Liver (tissue), 9 donors: ENCODE measurements around the gene RNF126. TPM values are rescaled to one million over a fixed set of nuclear protein-coding genes. Genes with fewer than 3 reads are reported as not detected.

Experiments
- DNase-seq: peaks from one replicate; pipeline ENCODE4 v3.0.0-alpha.2; 2017; ENCODE audit warnings: low spot score
- H3K27ac ChIP-seq, 2 donors: one replicate each; pipeline ENCODE4 v1.7.0; 2013; ENCODE audit warnings: inconsistent platforms in 2 of 2, low read length in 2 of 2, control low read depth in 1 of 2, low read depth in 1 of 2, mild to moderate bottlenecking in 1 of 2
- H3K27me3 ChIP-seq, 4 donors: one replicate each; pipeline versions ENCODE4 v1.6.1 to v1.7.0; 2013; ENCODE audit warnings: low read length in 3 of 4, inconsistent platforms in 1 of 4, mild to moderate bottlenecking in 1 of 4, moderate library complexity in 1 of 4; ENCODE audit not compliant: control insufficient read depth in 4 of 4, insufficient read depth in 4 of 4
- H3K36me3 ChIP-seq, 4 donors: one replicate each; pipeline versions ENCODE4 v1.6.1 to v1.7.0; 2013; ENCODE audit warnings: low read length in 3 of 4, mild to moderate bottlenecking in 3 of 4, low read depth in 1 of 4, moderate library complexity in 1 of 4; ENCODE audit not compliant: control insufficient read depth in 4 of 4, insufficient read depth in 3 of 4
- H3K4me1 ChIP-seq, 4 donors: one replicate each; pipeline versions ENCODE4 v1.6.1 to v1.7.0; 2013; ENCODE audit warnings: low read length in 3 of 4, mild to moderate bottlenecking in 3 of 4, moderate library complexity in 1 of 4; ENCODE audit not compliant: control insufficient read depth in 4 of 4, insufficient read depth in 4 of 4
- H3K4me3 ChIP-seq, 3 donors: one replicate each; pipeline versions ENCODE4 v1.6.1 to v1.7.0; 2013; ENCODE audit warnings: low read length in 3 of 3, control low read depth in 1 of 3, low read depth in 1 of 3, mild to moderate bottlenecking in 1 of 3
- H3K9ac ChIP-seq, 2 donors: one replicate each; pipeline ENCODE4 v1.7.0; 2013; ENCODE audit warnings: low read length in 2 of 2, mild to moderate bottlenecking in 2 of 2, moderate library complexity in 2 of 2, control low read depth in 1 of 2, low read depth in 1 of 2
- H3K9me3 ChIP-seq, 4 donors: one replicate each; pipeline versions ENCODE4 v1.6.1 to v1.7.0; 2013; ENCODE audit warnings: low read length in 3 of 4; ENCODE audit not compliant: control insufficient read depth in 4 of 4
- EGR1 ChIP-seq, 2 donors: IDR thresholded peaks; 2 replicates each; pipeline ENCODE4 v1.6.1; 2016 to 2018; ENCODE audit warnings: antibody characterized with exemption in 2 of 2, low read depth in 2 of 2
- GABPA ChIP-seq, 2 donors: IDR thresholded peaks in 1 of 2; conservative IDR thresholded peaks in 1 of 2; 2 replicates each; pipeline ENCODE4 v1.6.1; 2016; ENCODE audit warnings: antibody characterized with exemption in 2 of 2, mild to moderate bottlenecking in 1 of 2, moderate library complexity in 1 of 2
- HNF4G ChIP-seq: IDR thresholded peaks from 2 replicates; pipeline ENCODE4 v1.6.1; 2016; ENCODE audit warnings: antibody characterized with exemption
- NR2F2 ChIP-seq: IDR thresholded peaks from 2 replicates; pipeline ENCODE4 v1.6.1; 2016; ENCODE audit warnings: antibody characterized with exemption
- RAD21 ChIP-seq, 2 donors: IDR thresholded peaks; 2 replicates each; pipeline ENCODE4 v1.6.1; 2016; ENCODE audit warnings: antibody characterized with exemption in 2 of 2, mild to moderate bottlenecking in 2 of 2
- REST ChIP-seq: IDR thresholded peaks from 2 replicates; pipeline ENCODE4 v1.6.1; 2016; ENCODE audit warnings: antibody characterized with exemption, mild to moderate bottlenecking
- SP1 ChIP-seq: IDR thresholded peaks from 2 replicates; pipeline ENCODE4 v1.6.1; 2018; ENCODE audit warnings: antibody characterized with exemption, mild to moderate bottlenecking
- WGBS: extraction: QIAGEN DNeasy Blood & Tissue Kit; methylation state at CpG from one replicate; pipeline ENCODE4 v1.1.7; 2013; 5-methylcytosine and 5-hydroxymethylcytosine counted together
- polyA plus RNA-seq, 2 donors: library from polyadenylated mRNA; stranded (reverse) in 1 of 2; unstranded in 1 of 2; fragments of 200-250 nt in 1 of 2; fragments of >200 nt in 1 of 2; fragmentation: Nextera tagmentation in 1 of 2; extraction: Ambion mirVana in 1 of 2; gene quantifications; one replicate each; pipeline versions ENCODE4 v1.2.1 to v1.2.3, GENCODE V29; 2013 to 2015
- total RNA-seq, 2 donors: library from RNA; depleted of rRNA; stranded (reverse); fragments of >200 nt; gene quantifications; one replicate each; pipeline ENCODE4 v1.2.3, GENCODE V29; 2014
- TF ChIP-seq, protein P1 (sequence below): IDR thresholded peaks from 2 replicates; pipeline ENCODE4 v1.6.1; 2016; ENCODE audit warnings: antibody characterized with exemption
- TF ChIP-seq, protein P2 (sequence below): IDR thresholded peaks from 2 replicates; pipeline ENCODE4 v1.6.1; 2016; ENCODE audit warnings: antibody characterized with exemption
- donor health status: healthy.
- donor health status: healthy.
- donor health status: healthy.
- donor health status: healthy.
- donor health status: healthy.

RNF126 gene
- total and polyA plus RNA-seq, 4 donors = 16.7 to 32.7 (median 24.1) TPM

GRCh38 chr19:638906-639252 lies 24.1 kb downstream of the RNF126 start (continued):
- TF ChIP-seq, protein P1, sequence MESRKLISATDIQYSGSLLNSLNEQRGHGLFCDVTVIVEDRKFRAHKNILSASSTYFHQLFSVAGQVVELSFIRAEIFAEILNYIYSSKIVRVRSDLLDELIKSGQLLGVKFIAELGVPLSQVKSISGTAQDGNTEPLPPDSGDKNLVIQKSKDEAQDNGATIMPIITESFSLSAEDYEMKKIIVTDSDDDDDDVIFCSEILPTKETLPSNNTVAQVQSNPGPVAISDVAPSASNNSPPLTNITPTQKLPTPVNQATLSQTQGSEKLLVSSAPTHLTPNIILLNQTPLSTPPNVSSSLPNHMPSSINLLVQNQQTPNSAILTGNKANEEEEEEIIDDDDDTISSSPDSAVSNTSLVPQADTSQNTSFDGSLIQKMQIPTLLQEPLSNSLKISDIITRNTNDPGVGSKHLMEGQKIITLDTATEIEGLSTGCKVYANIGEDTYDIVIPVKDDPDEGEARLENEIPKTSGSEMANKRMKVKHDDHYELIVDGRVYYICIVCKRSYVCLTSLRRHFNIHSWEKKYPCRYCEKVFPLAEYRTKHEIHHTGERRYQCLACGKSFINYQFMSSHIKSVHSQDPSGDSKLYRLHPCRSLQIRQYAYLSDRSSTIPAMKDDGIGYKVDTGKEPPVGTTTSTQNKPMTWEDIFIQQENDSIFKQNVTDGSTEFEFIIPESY = no peak
- TF ChIP-seq NR2F2 = no peak
- no peak for TF ChIP-seq EGR1 (IDR thresholded peaks at IDR 0.05; ENCODE audit: low read depth in 2 of 2)

DNA sequence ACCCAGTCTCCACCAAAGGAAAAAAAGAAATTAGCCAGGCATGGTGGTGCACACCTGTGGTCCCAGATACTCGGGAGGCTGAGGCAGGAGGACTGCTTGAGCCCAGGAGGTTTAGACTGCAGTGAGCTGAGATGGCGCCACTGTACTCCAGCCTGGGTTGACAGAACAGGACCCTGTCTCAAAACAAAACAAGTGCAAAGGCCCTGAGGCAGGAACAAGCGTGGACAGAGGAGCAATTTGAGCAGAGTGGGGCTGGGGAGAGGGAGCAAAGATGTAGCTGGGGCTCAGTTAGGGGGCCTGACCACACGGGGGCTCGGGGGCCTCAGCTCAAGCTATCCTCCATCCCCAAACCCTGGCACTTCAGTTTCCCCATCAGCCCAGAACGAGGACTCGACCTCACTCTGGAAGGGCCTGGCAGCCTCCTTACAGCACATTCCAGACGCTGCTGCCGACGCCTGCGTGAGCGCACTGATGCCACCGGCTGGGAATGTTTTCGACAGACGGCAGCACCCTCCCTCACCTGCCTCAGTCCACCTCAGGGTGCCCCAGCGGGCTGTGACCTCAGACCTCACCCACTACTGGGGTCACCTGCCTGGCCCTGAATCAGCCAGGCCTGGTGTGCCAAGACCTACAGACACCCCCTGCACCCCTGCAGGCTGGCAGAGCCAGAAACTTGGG lies 27.9 kb downstream of the RNF126 start:
- no peaks in the 10 kb centered on the region for H3K27me3 ChIP-seq
- no peak overlapping the region for H3K27ac ChIP-seq
- WGBS = 92% methylated on average over 16 of the region's 16 CpGs
- H3K4me1 ChIP-seq = peaks cover 14 to 29% (median 19%) of the 10 kb centered on the region in 4 donors
- no peak overlapping the region for H3K9ac ChIP-seq
- H3K9me3 ChIP-seq = no peaks in the 10 kb centered on the region
- no peak for DNase-seq
- TF ChIP-seq GABPA (IDR thresholded peaks at IDR 0.05 in 1 of 2, conservative IDR thresholded peaks at IDR 0.05 in 1 of 2) (no peak), SP1 (no peak), NR2F2 (no peak), HNF4G (no peak), RAD21 (IDR thresholded peaks at IDR 0.05) (no peak), REST (no peak)
- TF ChIP-seq, protein P1 = no peak
- TF ChIP-seq, protein P2, sequence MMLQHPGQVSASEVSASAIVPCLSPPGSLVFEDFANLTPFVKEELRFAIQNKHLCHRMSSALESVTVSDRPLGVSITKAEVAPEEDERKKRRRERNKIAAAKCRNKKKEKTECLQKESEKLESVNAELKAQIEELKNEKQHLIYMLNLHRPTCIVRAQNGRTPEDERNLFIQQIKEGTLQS = no peak
- H3K4me3 ChIP-seq = no peak overlapping the region
- H3K36me3 ChIP-seq = peaks cover 0 to 2% (median 0%) of the 10 kb centered on the region in 4 donors
